ENCODE results near the gene LRRC46. TPM values are rescaled to one million over a fixed set of nuclear protein-coding genes. Genes with fewer than 3 reads are reported as not detected.

Gene LRRC46
- total and polyA plus RNA-seq, 2 experiments from 2014 or later, result 0.18 to 0.35 TPM

DNA sequence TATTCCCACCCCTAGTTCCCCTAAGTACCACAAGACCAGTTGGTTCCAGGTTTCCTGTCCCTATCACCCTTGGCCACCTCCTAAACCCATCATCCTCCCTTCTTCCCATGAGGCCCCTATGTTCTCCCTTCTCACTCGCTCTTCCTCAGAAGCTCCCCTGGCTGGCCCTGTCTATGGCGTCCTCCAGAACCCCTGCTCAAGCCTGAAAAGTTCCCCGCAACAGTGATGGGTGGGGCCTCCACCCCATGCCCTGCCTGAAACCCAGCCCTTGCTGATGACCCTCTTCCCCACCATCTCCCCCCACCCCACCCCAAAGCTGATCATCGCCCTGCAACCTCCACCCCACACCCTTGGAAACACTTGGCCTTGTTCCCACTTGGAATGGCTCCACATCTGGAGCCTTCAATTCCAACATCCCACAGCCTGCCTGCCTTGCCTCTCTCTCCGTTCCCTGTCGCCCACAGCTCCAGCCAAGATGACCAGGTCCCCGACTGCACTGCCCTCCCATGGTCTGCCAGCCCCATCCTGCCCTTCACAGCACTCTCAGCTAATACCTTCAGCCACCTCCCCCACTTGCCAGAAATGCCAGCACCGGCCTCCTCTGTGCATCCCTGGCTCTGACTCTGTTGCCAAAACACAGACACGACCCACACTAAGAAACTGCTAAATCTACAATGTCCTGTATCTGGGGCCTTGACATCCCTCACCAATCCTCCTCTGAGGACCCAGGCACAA is 20.4 kb upstream of the LRRC46 start (continued):
- TF ChIP-seq, protein P1, sequence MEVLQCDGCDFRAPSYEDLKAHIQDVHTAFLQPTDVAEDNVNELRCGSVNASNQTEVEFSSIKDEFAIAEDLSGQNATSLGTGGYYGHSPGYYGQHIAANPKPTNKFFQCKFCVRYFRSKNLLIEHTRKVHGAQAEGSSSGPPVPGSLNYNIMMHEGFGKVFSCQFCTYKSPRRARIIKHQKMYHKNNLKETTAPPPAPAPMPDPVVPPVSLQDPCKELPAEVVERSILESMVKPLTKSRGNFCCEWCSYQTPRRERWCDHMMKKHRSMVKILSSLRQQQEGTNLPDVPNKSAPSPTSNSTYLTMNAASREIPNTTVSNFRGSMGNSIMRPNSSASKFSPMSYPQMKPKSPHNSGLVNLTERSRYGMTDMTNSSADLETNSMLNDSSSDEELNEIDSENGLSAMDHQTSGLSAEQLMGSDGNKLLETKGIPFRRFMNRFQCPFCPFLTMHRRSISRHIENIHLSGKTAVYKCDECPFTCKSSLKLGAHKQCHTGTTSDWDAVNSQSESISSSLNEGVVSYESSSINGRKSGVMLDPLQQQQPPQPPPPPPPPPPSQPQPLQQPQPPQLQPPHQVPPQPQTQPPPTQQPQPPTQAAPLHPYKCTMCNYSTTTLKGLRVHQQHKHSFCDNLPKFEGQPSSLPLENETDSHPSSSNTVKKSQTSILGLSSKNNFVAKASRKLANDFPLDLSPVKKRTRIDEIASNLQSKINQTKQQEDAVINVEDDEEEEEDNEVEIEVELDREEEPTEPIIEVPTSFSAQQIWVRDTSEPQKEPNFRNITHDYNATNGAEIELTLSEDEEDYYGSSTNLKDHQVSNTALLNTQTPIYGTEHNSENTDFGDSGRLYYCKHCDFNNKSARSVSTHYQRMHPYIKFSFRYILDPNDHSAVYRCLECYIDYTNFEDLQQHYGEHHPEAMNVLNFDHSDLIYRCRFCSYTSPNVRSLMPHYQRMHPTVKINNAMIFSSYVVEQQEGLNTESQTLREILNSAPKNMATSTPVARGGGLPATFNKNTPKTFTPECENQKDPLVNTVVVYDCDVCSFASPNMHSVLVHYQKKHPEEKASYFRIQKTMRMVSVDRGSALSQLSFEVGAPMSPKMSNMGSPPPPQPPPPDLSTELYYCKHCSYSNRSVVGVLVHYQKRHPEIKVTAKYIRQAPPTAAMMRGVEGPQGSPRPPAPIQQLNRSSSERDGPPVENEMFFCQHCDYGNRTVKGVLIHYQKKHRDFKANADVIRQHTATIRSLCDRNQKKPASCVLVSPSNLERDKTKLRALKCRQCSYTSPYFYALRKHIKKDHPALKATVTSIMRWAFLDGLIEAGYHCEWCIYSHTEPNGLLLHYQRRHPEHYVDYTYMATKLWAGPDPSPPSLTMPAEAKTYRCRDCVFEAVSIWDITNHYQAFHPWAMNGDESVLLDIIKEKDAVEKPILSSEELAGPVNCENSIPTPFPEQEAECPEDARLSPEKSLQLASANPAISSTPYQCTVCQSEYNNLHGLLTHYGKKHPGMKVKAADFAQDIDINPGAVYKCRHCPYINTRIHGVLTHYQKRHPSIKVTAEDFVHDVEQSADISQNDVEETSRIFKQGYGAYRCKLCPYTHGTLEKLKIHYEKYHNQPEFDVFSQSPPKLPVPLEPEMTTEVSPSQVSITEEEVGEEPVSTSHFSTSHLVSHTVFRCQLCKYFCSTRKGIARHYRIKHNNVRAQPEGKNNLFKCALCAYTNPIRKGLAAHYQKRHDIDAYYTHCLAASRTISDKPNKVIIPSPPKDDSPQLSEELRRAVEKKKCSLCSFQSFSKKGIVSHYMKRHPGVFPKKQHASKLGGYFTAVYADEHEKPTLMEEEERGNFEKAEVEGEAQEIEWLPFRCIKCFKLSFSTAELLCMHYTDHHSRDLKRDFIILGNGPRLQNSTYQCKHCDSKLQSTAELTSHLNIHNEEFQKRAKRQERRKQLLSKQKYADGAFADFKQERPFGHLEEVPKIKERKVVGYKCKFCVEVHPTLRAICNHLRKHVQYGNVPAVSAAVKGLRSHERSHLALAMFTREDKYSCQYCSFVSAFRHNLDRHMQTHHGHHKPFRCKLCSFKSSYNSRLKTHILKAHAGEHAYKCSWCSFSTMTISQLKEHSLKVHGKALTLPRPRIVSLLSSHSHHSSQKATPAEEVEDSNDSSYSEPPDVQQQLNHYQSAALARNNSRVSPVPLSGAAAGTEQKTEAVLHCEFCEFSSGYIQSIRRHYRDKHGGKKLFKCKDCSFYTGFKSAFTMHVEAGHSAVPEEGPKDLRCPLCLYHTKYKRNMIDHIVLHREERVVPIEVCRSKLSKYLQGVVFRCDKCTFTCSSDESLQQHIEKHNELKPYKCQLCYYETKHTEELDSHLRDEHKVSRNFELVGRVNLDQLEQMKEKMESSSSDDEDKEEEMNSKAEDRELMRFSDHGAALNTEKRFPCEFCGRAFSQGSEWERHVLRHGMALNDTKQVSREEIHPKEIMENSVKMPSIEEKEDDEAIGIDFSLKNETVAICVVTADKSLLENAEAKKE (CRISPR knock-in tag; IDR thresholded peaks at IDR 0.05), result no peak
- no peak for TF ChIP-seq NANOG (IDR thresholded peaks at IDR 0.05; ENCODE audit: borderline replicate concordance)
- TF ChIP-seq, protein P2, sequence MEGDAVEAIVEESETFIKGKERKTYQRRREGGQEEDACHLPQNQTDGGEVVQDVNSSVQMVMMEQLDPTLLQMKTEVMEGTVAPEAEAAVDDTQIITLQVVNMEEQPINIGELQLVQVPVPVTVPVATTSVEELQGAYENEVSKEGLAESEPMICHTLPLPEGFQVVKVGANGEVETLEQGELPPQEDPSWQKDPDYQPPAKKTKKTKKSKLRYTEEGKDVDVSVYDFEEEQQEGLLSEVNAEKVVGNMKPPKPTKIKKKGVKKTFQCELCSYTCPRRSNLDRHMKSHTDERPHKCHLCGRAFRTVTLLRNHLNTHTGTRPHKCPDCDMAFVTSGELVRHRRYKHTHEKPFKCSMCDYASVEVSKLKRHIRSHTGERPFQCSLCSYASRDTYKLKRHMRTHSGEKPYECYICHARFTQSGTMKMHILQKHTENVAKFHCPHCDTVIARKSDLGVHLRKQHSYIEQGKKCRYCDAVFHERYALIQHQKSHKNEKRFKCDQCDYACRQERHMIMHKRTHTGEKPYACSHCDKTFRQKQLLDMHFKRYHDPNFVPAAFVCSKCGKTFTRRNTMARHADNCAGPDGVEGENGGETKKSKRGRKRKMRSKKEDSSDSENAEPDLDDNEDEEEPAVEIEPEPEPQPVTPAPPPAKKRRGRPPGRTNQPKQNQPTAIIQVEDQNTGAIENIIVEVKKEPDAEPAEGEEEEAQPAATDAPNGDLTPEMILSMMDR (conservative IDR thresholded peaks at IDR 0.05; ENCODE audit: low read depth in 2 of 2), result no peak

GRCh38 chr17:47811709-47812108 is 19.8 kb upstream of the LRRC46 start:
- no peak for ATAC-seq
- Histone ChIP-seq H2AFZ (no peak overlapping the region), H3K27me3 (ENCODE audit: insufficient read depth) (no peaks in the 10 kb centered on the region)
- TF ChIP-seq POLR2AphosphoS5 (IDR thresholded peaks at IDR 0.05; ENCODE audit: low read depth) (no peak), ZNF114 (CRISPR knock-in tag; IDR thresholded peaks at IDR 0.05) (no peak), JUNB (IDR thresholded peaks at IDR 0.05; ENCODE audit: unreplicated experiment) (no peak), NANOG (IDR thresholded peaks at IDR 0.05; ENCODE audit: borderline replicate concordance) (no peak), STAT1 (IDR thresholded peaks at IDR 0.05; ENCODE audit: unreplicated experiment) (no peak), EZH2phosphoT487 (IDR thresholded peaks at IDR 0.05; ENCODE audit: unreplicated experiment) (no peak), CREB1 (CRISPR knock-in tag; IDR thresholded peaks at IDR 0.05; ENCODE audit: low read depth) (no peak), ETS1 (IDR thresholded peaks at IDR 0.05) (no peak)
- TF ChIP-seq, protein P2 (conservative IDR thresholded peaks at IDR 0.05; ENCODE audit: low read depth in 2 of 2), result no peak

More at GRCh38 chr17:47811709-47812108, 19.8 kb upstream of the LRRC46 start:
- Mint-ChIP-seq H3K27ac (no peak overlapping the region; the same call in 1 of the 2 replicates), H3K36me3 (ENCODE audit: low read depth) (peaks cover 7% of the 10 kb centered on the region; the same call in 1 of the 3 replicates), H3K4me3 (no peak overlapping the region), H3K4me1 (peaks cover 7% of the 10 kb centered on the region; the same call in 2 of the 3 replicates), H3K27me3 (ENCODE audit: insufficient read depth, low read depth, poor library complexity) (peaks cover 2% of the 10 kb centered on the region), H3K9me3 (no peaks in the 10 kb centered on the region; the same call in 2 of the 3 replicates)
- Histone ChIP-seq H3K4me2 (no peak overlapping the region), H3K4me3 (no peak overlapping the region), H4K20me1 (replicated peaks; ENCODE audit: insufficient read depth) (no peaks in the 10 kb centered on the region), H3K36me3 (ENCODE audit: insufficient read depth) (no peaks in the 10 kb centered on the region), H3K9me2 (ENCODE audit: insufficient read depth) (no peaks in the 10 kb centered on the region), H3K27ac (ENCODE audit: low read depth) (no peak overlapping the region), H3K4me1 (ENCODE audit: insufficient read depth) (no peaks in the 10 kb centered on the region), H3F3A (replicated peaks; ENCODE audit: low read depth) (no peaks in the 10 kb centered on the region), H3K79me2 (replicated peaks; ENCODE audit: insufficient read depth) (no peaks in the 10 kb centered on the region)
- DNase-seq (ENCODE audit: low spot score), result no peak

Measured in GM23338 (cell line).